Glomerular visceral epithelial cell (primary cell): ENCODE results near the gene DCUN1D3.
"Not testable (repeated sequence)": the region's sequence is repeated elsewhere in the genome, so short reads cannot be mapped to it uniquely, and the experiment has no call there.

Experiments
- DNase-seq: peaks from one replicate; pipeline ENCODE4 v3.0.0-alpha.2; 2016; ENCODE audit errors: extremely low spot score

Gene DCUN1D3

GRCh38 chr16:20900299-20901067 is at the start of gene DCUN1D3, which contains the start of gene LYRM1:
Gene DCUN1D3, minus strand, starts transcription at chr16:20900358. Its CDS starts 37,820 bp downstream, at chr16:20862538.
Gene LYRM1, plus strand, starts transcription at chr16:20900771. Its CDS starts 14,785 bp downstream, at chr16:20915556.
- DNase-seq, result peak; percentile 98

GRCh38 chr16:20949660-20950059 is 49.5 kb upstream of the DCUN1D3 start:
- DNase-seq, result no peak

- no peak for DNase-seq
Measured at GRCh38 chr16:20948444-20948843, 48.3 kb upstream of the DCUN1D3 start.

- DNase-seq, result no peak
Measured at GRCh38 chr16:20946015-20946629, 46.0 kb upstream of the DCUN1D3 start.

- not testable (repeated sequence) for DNase-seq
Measured at GRCh38 chr16:20945575-20945875, 45.4 kb upstream of the DCUN1D3 start.

GRCh38 chr16:20944861-20945574 is 44.9 kb upstream of the DCUN1D3 start:
- peak; percentile 8 for DNase-seq

- no peak for DNase-seq
Measured at GRCh38 chr16:20942256-20942655, 42.1 kb upstream of the DCUN1D3 start.

GRCh38 chr16:20941636-20941926 is 41.4 kb upstream of the DCUN1D3 start:
- no peak for DNase-seq

GRCh38 chr16:20940871-20941635 is 40.9 kb upstream of the DCUN1D3 start:
- no peak for DNase-seq

- no peak for DNase-seq
Measured at GRCh38 chr16:20939611-20940010, 39.5 kb upstream of the DCUN1D3 start.

GRCh38 chr16:20938426-20938825 is 38.3 kb upstream of the DCUN1D3 start:
- DNase-seq, result no peak

GRCh38 chr16:20937736-20938135 is 37.6 kb upstream of the DCUN1D3 start:
- DNase-seq, result no peak

- no peak for DNase-seq
Measured at GRCh38 chr16:20933589-20933988, 33.4 kb upstream of the DCUN1D3 start.

GRCh38 chr16:20931066-20931600 is 31.0 kb upstream of the DCUN1D3 start:
- DNase-seq, result no peak

GRCh38 chr16:20930365-20930690 is 30.2 kb upstream of the DCUN1D3 start:
- no peak for DNase-seq

- not testable (repeated sequence) for DNase-seq
Measured at GRCh38 chr16:20929676-20930364, 29.7 kb upstream of the DCUN1D3 start.

- DNase-seq, result no peak
Measured at GRCh38 chr16:20928774-20929411, 28.7 kb upstream of the DCUN1D3 start.

GRCh38 chr16:20925751-20926150 is 25.6 kb upstream of the DCUN1D3 start:
- DNase-seq, result no peak

- no peak for DNase-seq
Measured at GRCh38 chr16:20923876-20924275, 23.7 kb upstream of the DCUN1D3 start.

GRCh38 chr16:20920799-20921198 is 20.6 kb upstream of the DCUN1D3 start:
- DNase-seq, result no peak

GRCh38 chr16:20920091-20920490 is 19.9 kb upstream of the DCUN1D3 start:
- no peak for DNase-seq
